K562 (cell line): ENCODE measurements around the gene SPATA33. TPM values are rescaled to one million over a fixed set of nuclear protein-coding genes. Genes with fewer than 3 reads are reported as not detected.

Experiments
- ATAC-seq: fragments of 200-7000 bp; cut with Tn5 transposase; 3 replicates; pipeline ENCODE4 v1.9.1; 2020; ENCODE audit warnings: moderate library complexity
- BruUV-seq: library from RNA; stranded (reverse); fragments of 400-500 nt; replicated peaks from 2 replicates; lab custom pipeline; 2021; lab: Mats Ljungman, UMichigan
- CTCF ChIA-PET: fragments of 300-600 bp; formaldehyde crosslinking; extraction: SDS; loops from one replicate; lab custom pipeline; 2021; ENCODE audit warnings: low intra/inter-chr PET ratio; lab: Yijun Ruan, JAX
- POLR2A ChIA-PET: fragments of 300-600, 350-650 bp; sonication (Branson Sonifier 250); formaldehyde crosslinking; extraction: SDS; loops from one replicate; lab custom pipeline; 2021; ENCODE audit warnings: antibody characterized with exemption, inconsistent platforms; lab: Yijun Ruan, JAX
- DNase-seq, 4 experiments: peaks; one replicate each; pipeline versions ENCODE4 v3.0.0 to v3.0.0-alpha.2; 2011 to 2018; ENCODE audit warnings: low spot score in 3 of 4, mixed read lengths in 3 of 4; ENCODE audit errors: extremely low read depth in 1 of 4
- FAIRE-seq: peaks from 2 replicates; lab custom pipeline; 2011; peaks lifted over from hg19 to GRCh38; lab: Jason Lieb, UNC
- H2AFZ ChIP-seq: 2 replicates; pipeline ENCODE4 v1.6.0; 2011; ENCODE audit warnings: low read depth, low read length, control low read depth, inconsistent platforms
- H3K27ac ChIP-seq: fragments of 200-600 bp; 3 replicates; pipeline ENCODE4 v1.8.0; 2011; ENCODE audit warnings: low read depth, mild to moderate bottlenecking, control low read depth, inconsistent platforms, low read length, moderate library complexity, mixed read lengths; ENCODE audit errors: extremely low read depth
- H3K27me3 ChIP-seq, 2 experiments: fragments of 300-600 bp in 1 of 2; 2 replicates in 1 of 2; 3 replicates in 1 of 2; pipeline versions ENCODE4 v1.6.0 to v1.8.0; 2011; ENCODE audit warnings: inconsistent platforms in 2 of 2, low read length in 2 of 2, mild to moderate bottlenecking in 1 of 2, mixed read lengths in 1 of 2, moderate library complexity in 1 of 2; ENCODE audit not compliant: control insufficient read depth in 2 of 2, insufficient read depth in 2 of 2
- H3K36me3 ChIP-seq: fragments of 300-600 bp; 3 replicates; pipeline ENCODE4 v1.8.0; 2011; ENCODE audit warnings: mild to moderate bottlenecking, low read length, inconsistent platforms; ENCODE audit not compliant: control insufficient read depth, insufficient read depth
- H3K4me1 ChIP-seq, 2 experiments: fragments of 200-600 bp in 1 of 2; replicated peaks in 1 of 2; 2 replicates in 1 of 2; 3 replicates in 1 of 2; pipeline versions ENCODE4 v1.5.1 to v1.8.0; 2011; ENCODE audit warnings: inconsistent platforms in 2 of 2, low read length in 2 of 2, mild to moderate bottlenecking in 1 of 2, mixed read lengths in 1 of 2, moderate library complexity in 1 of 2; ENCODE audit not compliant: control insufficient read depth in 2 of 2, insufficient read depth in 2 of 2
- H3K4me2 ChIP-seq: 2 replicates; pipeline ENCODE4 v1.6.1; 2011; ENCODE audit warnings: low read length, control low read depth, inconsistent platforms, mixed read lengths; ENCODE audit not compliant: insufficient read depth
- H3K4me3 ChIP-seq: fragments of 200-600 bp; sonication (generic), shearing (Covaris generic); 2 replicates; pipeline ENCODE4 v1.5.1; 2016; ENCODE audit warnings: control low read depth, inconsistent platforms
- H3K79me2 ChIP-seq: fragments of 200-600 bp; 3 replicates; pipeline ENCODE4 v1.8.0; 2011; ENCODE audit warnings: low read length, inconsistent platforms; ENCODE audit not compliant: control insufficient read depth, insufficient read depth
- H3K9ac ChIP-seq, 2 experiments: 2 replicates each; pipeline versions ENCODE4 v1.6.0 to v1.6.1; 2011; ENCODE audit warnings: low read depth in 2 of 2, low read length in 2 of 2, control low read depth in 1 of 2, inconsistent platforms in 1 of 2, mild to moderate bottlenecking in 1 of 2, mixed read lengths in 1 of 2; ENCODE audit not compliant: insufficient read depth in 1 of 2
- H3K9me1 ChIP-seq: one replicate; pipeline ENCODE4 v1.6.0; 2011; ENCODE audit warnings: inconsistent platforms, mild to moderate bottlenecking, low read length, moderate library complexity; ENCODE audit not compliant: control insufficient read depth, insufficient read depth
- H3K9me3 ChIP-seq: replicated peaks from 2 replicates; pipeline ENCODE4 v1.5.1; 2011; ENCODE audit warnings: low read depth, low read length, inconsistent platforms; ENCODE audit not compliant: control insufficient read depth, insufficient read depth
- H4K20me1 ChIP-seq: replicated peaks from 2 replicates; pipeline ENCODE4 v1.6.1; 2011; ENCODE audit warnings: low read length, inconsistent platforms, mixed read lengths; ENCODE audit not compliant: control insufficient read depth, insufficient read depth
- CHD4 ChIP-seq: fragments of 200-600 bp; sonication (generic); IDR thresholded peaks from 3 replicates; pipeline ENCODE4 v1.6.1; 2012; ENCODE audit warnings: low read depth, mild to moderate bottlenecking, mixed read lengths, low read length, inconsistent platforms; ENCODE audit not compliant: insufficient read depth, insufficient replicate concordance, poor library complexity, severe bottlenecking
- KAT2B ChIP-seq: IDR thresholded peaks from one replicate; pipeline ENCODE4 v1.6.1; 2012; ENCODE audit warnings: low read depth, mild to moderate bottlenecking, control low read depth, inconsistent platforms, low read length, moderate library complexity
- NR2C1 ChIP-seq, 2 experiments: fragments of 450-650 bp; IDR thresholded peaks; 2 replicates each; pipeline ENCODE4 v1.6.1; 2017; ENCODE audit warnings: mild to moderate bottlenecking in 2 of 2, antibody characterized with exemption in 1 of 2, inconsistent platforms in 1 of 2, missing compliant biosample characterization in 1 of 2, missing genetic modification characterization in 1 of 2
- PURB ChIP-seq: sonication (generic); formaldehyde crosslinking; IDR thresholded peaks from 2 replicates; pipeline ENCODE4 v1.9.0; 2021; ENCODE audit warnings: low read depth, mild to moderate bottlenecking, missing genetic modification reagents
- TBP ChIP-seq: optimal IDR thresholded peaks from 2 replicates; pipeline ENCODE3; 2011; ENCODE audit warnings: low read depth, low read length, improper control_type of control experiment
- XRCC5 ChIP-seq: fragments of 200-400 bp; formaldehyde crosslinking; IDR thresholded peaks from 2 replicates; pipeline ENCODE4 v1.6.1; 2017; ENCODE audit warnings: low read depth, mild to moderate bottlenecking, low read length
- ZBTB7A ChIP-seq: IDR thresholded peaks from 2 replicates; pipeline ENCODE4 v1.6.1; 2011; ENCODE audit warnings: low read depth, mild to moderate bottlenecking, low read length, moderate library complexity, borderline replicate concordance; ENCODE audit not compliant: control insufficient read depth
- WGBS: fragments of 100-300 bp; shearing (Covaris generic); methylation state at CpG from one replicate; pipeline ENCODE4 v1.1.6; 2016; ENCODE audit warnings: low coverage, mixed read lengths; ENCODE audit not compliant: insufficient coverage; ENCODE audit errors: missing lambda C conversion rate; 5-methylcytosine and 5-hydroxymethylcytosine counted together
- in situ Hi-C: fragments of 300-500 bp; cut with MboI; formaldehyde crosslinking; loops from 4 replicates; pipeline ENCODE4 v1.15.0; 2018; ENCODE audit warnings: inconsistent platforms, mixed read lengths
- intact Hi-C: fragments of 100-400 bp; cut with micrococcal nuclease; formaldehyde crosslinking; loops from 2 replicates; pipeline ENCODE4 v1.14.2; 2022
- polyA plus RNA-seq, 8 experiments: library from polyadenylated mRNA; depleted of rRNA in 4 of 8; stranded (reverse) in 5 of 8; unstranded in 3 of 8; fragments of >200 nt; fragmentation: Nextera tagmentation in 2 of 8; fragmentation: Illumina TruSeq in 1 of 8; extraction: Ambion mirVana in 2 of 8; extraction: Trizol in 1 of 8; gene quantifications; 2 replicates each; pipeline versions ENCODE4 v1.2.1 to v1.2.3, GENCODE V29; 2011 to 2014; ENCODE audit warnings: inconsistent platforms in 1 of 8, missing spikeins in 1 of 8
- total RNA-seq, 7 experiments: library from RNA; depleted of rRNA in 6 of 7; stranded (reverse); fragments of >200 nt in 6 of 7; fragmentation: Illumina TruSeq in 2 of 7; extraction: Trizol in 2 of 7; gene quantifications; 2 replicates each; pipeline versions ENCODE4 v1.2.1 to v1.2.3, GENCODE V29; 2011 to 2021; ENCODE audit warnings: low replicate concordance in 1 of 7
- TF ChIP-seq, protein P1 (sequence below): fragments of 250-450 bp; sonication (Bioruptor Pico); IDR thresholded peaks from 2 replicates; pipeline ENCODE4 v1.8.0; 2022; ENCODE audit warnings: moderate library complexity, mild to moderate bottlenecking, inconsistent platforms

SPATA33 gene
- total and polyA plus RNA-seq, 9 of the 15 experiments (the other 6 are each of a cell fraction or from before 2014, with no cell fraction given): 4.0 to 20.0 (median 11.8) TPM

DNA sequence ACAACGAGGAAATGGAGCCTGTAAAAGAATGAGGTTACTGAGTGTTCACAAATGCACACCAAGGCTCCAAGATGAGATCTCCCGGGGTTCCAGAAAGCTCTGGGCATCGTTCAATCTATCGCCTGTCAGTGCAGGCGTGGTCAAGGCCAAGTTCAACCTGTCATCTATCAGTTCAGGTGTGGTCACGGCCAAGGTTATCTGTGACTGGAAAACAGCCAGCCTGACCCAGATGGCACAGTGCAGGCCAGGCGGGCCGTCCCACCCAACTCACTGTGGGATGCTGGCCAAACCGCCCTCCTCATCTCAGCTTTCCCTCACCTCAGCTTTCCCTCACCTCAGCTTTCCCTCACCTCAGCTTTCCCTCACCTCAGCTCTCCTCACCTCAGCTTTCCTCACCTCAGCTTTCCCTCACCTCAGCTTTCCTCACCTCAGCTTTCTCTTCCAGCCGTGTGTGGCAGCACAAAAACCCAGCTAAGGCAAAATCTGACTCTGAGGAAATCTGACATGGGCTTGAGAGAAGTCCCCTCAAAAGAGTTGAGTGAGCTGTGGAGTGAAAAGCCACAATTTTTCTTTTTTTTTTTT is 2.5 kb upstream of the SPATA33 start:
- Histone ChIP-seq H3K9ac (peak overlapping the region in 1 of 2 experiments; percentile 78; a peak in 2 of 4 replicates), H3K9me1 (peaks cover 7% of the 10 kb centered on the region), H3K27me3 (no peaks in the 10 kb centered on the region), H3K9me3 (no peaks in the 10 kb centered on the region), H3K36me3 (peaks cover 37% of the 10 kb centered on the region; the same call in 2 of the 3 replicates), H3K4me3 (no peak overlapping the region), H3K4me1 (peaks cover 4 to 53% of the 10 kb centered on the region in 2 experiments; a peak in 3 of 5 replicates), H4K20me1 (peaks cover 4% of the 10 kb centered on the region; the same call in 1 of the 2 replicates)
- no TSS peak for BruUV-seq
- ATAC-seq (no peak), DNase-seq (no peak)
- in situ Hi-C loops: no loop called here
- WGBS: 84% methylated on average over 10 of the region's 10 CpGs
- intact Hi-C loops: no loop called here
- TF ChIP-seq TBP: no peak
- TF ChIP-seq, all 486 proteins: peak for 0
- peaks cover 65% of the 10 kb centered on the region for H3K79me2 ChIP-seq
- FAIRE-seq: no peak
- CTCF ChIA-PET: no interaction called here
- H3K4me2 ChIP-seq: no peak overlapping the region
- no peak overlapping the region for H2AFZ ChIP-seq
- POLR2A ChIA-PET: interaction anchor here (0.6 to 1.6 kb wide), 3 partner anchors 14 to 358 kb away, joined by 3 to 6 read pairs (median 3); no protein-coding TSS in a partner anchor
- no peak overlapping the region for H3K27ac ChIP-seq

DNA sequence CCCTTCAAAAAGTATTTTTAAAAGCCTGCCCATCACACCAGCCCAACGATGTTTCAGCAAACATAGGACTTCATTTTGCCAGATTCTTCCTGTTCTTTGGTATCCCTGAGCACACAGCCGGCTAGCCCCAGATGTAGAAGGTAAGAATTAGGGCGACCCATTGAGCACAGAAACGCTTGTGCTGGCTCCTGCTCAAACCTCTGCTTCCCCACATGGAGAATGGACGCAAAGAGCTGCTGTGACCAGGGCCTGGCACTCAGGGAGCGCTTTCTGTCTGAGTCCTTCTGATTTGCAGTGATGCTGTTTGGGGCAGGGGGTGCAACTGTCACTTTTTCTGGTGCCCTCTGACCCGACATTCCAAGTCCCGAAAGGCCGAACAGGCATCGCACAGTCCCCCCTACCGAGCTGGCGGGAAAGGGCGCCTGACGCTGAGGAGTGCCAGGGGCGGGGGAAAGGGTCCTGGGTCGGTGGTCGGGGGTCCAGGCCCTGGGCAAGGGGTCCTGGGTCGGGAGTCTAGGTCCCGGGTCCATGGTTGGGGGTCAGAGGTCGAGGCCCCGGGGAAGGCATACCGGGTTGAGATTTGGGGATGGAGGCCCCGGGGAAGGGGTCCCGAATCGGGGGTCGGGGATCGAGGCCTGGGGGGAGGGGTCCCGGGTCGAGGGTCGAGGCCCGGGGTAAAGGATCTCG is 1.1 kb upstream of the SPATA33 start:
- intact Hi-C loops (no loop called here), in situ Hi-C loops (no loop called here)

More for the DNA sequence above, 1.1 kb upstream of the SPATA33 start:
- Histone ChIP-seq H3K4me2 (peak overlapping the region; percentile 87), H3K9me3 (no peaks in the 10 kb centered on the region; the same call in 1 of the 2 replicates), H3K79me2 (peaks cover 74% of the 10 kb centered on the region), H3K4me1 (peaks cover 4 to 51% of the 10 kb centered on the region in 2 experiments; a peak in 3 of 5 replicates), H3K9ac (peak overlapping the region; percentile 86 to 99; a peak in 3 of 4 replicates), H3K9me1 (peaks cover 7% of the 10 kb centered on the region), H3K27me3 (no peaks in the 10 kb centered on the region), H2AFZ (no peak overlapping the region), H3K36me3 (peaks cover 42% of the 10 kb centered on the region), H3K27ac (peak overlapping the region; percentile 82; the same call in 2 of the 3 replicates), H3K4me3 (peak overlapping the region; percentile 70), H4K20me1 (peaks cover 4% of the 10 kb centered on the region; the same call in 1 of the 2 replicates)
- TF ChIP-seq XRCC5: no peak
- TF ChIP-seq CHD4: no peak
- TF ChIP-seq KAT2B: no peak
- no peak for TF ChIP-seq PURB (CRISPR knock-in tag)
- TF ChIP-seq ZBTB7A: peak; percentile 14; the same call in 1 of the 2 replicates
- TF ChIP-seq NR2C1 (IDR thresholded peaks at IDR 0.05): 0 out of 2 replicates have a peak, but pooled peaks have one; percentile 27
- no peak for TF ChIP-seq NR2C1 (tag; IDR thresholded peaks at IDR 0.05)
- TF ChIP-seq, protein P1, sequence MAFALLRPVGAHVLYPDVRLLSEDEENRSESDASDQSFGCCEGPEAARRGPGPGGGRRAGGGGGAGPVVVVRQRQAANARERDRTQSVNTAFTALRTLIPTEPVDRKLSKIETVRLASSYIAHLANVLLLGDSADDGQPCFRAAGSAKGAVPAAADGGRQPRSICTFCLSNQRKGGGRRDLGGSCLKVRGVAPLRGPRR (CRISPR knock-in tag): no peak
- ATAC-seq (no peak), FAIRE-seq (no peak), DNase-seq (no peak)
- 54% methylated on average over 19 of the region's 32 CpGs for WGBS
- ChIA-PET POLR2A (interaction anchor here (0.6 to 1.8 kb wide), 3 partner anchors 8 to 882 kb away, joined by 3 to 6 read pairs (median 5); no protein-coding TSS in a partner anchor), CTCF (no interaction called here)
- TSS peak; percentile 43 for BruUV-seq
